HG02678 (cell line): ENCODE measurements around the gene CNIH1.
"Not testable (repeated sequence)": the region's sequence is repeated elsewhere in the genome, so short reads cannot be mapped to it uniquely, and the experiment has no call there.

Experiments used
- ATAC-seq: cut with Tn5 transposase; IDR thresholded peaks from one replicate; pipeline ENCODE4 v1.9.1; 2021; ENCODE audit warnings: mild to moderate bottlenecking, moderate library complexity; ENCODE audit not compliant: unreplicated experiment

Gene CNIH1

DNA sequence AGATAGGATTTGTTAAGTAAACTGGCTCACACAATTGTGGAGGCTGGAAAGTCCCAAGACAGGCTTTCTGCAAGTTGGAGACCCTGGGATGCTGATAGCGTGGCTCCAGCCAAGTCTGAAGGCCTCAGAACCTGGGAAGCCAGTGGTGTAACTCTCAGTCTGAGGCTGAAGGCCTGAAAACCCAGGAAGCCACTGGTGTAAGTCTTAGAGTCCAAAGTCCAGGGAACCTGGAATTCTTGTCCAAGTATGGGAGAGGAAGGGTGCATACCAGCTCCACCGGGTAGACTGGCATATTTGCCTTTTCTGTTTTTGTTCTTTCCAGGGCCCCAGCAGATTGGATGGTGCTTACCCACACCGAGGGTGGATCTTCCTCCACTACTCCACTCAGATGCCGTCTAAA lies 29.5 kb upstream of the CNIH1 start:
- no peak for ATAC-seq

- no peak for ATAC-seq
Observed at GRCh38 chr14:54467280-54467679, 26.1 kb upstream of the CNIH1 start.

DNA sequence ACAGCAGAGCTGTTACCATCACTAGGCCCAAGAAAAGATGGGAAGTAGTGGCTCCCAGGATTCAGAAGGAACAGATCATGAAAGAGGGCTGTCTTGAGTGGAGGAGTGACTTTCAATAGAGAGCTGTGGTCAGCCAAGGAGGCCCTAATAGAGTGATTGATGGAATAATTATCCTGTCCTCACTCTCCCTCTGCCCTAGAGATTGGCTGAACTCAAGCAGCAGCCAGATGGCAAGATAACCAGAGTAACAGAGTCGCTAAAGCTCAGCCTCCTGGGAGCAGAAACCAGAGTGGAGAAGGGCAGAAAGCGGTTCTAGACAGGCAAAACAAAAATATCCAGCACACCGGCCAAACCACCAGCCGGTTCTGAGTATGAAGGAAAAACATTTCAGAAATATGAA lies 24.5 kb upstream of the CNIH1 start:
- ATAC-seq, result no peak

DNA sequence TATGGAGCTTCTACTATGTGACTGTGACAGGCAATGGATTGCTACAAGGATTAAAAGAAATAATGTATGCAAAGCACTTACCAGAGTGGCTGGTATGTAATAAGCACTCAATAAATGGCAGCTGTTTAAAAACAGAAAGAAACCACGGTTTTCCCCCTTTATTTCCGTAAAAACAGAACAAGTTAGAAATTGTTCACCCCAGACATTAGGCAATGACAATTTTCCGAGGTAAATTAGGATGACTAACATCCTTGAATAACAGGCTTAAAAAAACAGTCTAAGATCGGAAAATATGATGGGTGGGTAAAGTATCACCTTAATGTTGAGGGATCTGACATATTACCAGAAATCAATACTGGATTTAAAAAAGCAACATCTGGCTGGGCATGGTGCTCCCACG lies 20.9 kb upstream of the CNIH1 start:
- no peak for ATAC-seq

DNA sequence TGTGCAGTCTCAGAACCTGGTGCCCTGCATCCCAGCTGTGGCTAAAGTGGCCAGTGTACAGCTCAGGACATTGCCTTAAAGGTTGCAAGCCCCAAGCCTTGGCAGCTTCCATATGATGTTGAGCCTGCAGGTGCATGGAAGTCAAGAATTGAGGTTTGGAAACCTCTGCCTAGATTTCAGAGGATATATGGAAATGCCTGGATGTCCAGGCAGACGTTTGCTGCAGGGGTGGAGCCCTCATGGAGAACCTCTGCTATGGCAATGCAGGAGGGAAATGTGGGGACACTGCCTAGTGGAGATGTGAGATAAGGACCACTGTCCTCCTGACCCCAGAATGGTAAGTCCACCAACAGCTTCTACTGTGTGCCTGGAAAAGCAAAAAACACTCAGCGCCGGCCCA lies 17.9 kb upstream of the CNIH1 start:
- ATAC-seq, result no peak

DNA sequence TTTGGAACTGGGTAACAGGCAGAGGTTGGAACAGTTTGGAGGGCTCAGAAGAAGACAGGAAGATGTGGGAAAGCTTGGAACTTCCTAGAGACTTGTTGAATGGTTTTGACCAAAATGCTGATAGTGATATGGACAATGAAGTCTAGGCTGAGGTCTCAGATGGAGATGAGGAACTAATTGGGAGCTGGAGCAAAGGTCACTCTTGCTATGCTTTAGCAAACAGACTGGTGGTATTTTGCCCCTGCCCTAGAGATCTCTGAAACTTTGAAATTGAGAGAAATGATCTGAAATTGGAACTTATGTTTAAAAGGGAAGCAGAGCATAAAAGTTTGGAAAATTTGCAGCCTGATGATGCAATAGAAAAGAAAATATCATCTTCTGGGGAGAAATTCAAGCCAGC lies 17.4 kb upstream of the CNIH1 start:
- ATAC-seq, result not testable (repeated sequence)

GRCh38 chr14:54457609-54457996 lies 16.4 kb upstream of the CNIH1 start:
- ATAC-seq, result no peak

DNA sequence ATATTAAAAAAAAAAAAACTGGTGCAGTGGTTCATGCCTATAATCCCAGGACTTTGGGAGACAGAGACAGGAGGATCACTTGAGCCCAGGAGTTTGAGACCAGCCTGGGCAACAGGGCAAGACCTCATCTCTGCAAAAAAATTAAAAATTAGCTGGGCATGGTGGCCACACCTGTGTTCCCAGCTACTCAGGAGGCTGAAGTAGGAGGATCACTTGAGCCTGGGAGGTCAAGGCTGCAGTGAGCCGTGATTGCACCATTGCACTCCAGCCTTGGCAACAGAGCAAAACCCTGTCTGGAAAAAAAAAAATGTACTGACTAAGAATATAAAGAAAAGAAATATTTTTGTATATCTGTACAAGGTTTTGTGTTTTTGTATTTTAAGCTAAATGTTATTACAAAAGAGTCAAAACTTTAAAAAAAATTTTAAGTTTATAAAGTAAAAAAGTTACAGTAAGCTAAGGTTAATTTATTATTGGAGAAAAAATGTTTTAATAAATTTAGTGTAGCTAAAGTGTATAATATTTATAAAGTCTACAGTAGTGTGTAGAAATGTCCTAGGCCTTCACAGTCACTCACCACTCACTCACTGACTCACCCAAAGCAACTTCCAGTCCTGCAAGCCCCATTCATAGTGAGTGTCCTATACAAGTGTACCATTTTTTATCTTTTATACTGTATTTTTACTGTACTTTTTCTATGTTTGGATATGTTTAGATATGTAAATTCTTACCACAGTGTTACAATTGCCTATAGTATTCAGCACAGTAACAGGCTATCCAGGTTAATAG lies 15.8 kb upstream of the CNIH1 start:
- ATAC-seq, result not testable (repeated sequence)

- no peak for ATAC-seq
Observed at GRCh38 chr14:54455363-54455762, 14.2 kb upstream of the CNIH1 start.

GRCh38 chr14:54453990-54454389 lies 12.8 kb upstream of the CNIH1 start:
- not testable (repeated sequence) for ATAC-seq

GRCh38 chr14:54453252-54453651 lies 12.1 kb upstream of the CNIH1 start:
- ATAC-seq, result no peak

- no peak for ATAC-seq
Observed at GRCh38 chr14:54451961-54452360, 10.8 kb upstream of the CNIH1 start.

DNA sequence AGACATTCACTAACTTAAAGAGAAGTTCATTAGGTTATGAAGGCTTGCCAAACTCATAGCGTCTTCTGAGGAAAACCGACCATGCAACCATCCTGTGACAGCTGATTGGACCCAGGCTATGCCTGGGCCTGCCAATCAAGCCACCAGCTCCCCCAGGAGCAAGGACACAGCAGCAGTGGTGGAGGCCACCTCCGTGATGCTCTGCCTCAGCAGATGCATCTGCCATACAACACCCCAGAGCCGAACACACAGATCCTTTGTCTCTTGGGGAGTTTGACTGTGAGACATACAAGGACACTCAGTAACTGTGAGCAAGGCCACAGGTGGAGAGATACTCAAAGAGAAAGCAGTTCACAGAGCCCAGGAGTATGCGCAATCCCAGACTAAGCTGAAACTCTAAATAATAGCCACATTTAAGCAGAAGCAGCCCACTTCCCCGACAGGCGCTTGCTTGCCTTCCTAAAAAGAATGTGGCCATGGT lies 10.0 kb upstream of the CNIH1 start:
- ATAC-seq, result no peak

- ATAC-seq, result no peak
Observed at GRCh38 chr14:54450535-54450934, 9.4 kb upstream of the CNIH1 start.

DNA sequence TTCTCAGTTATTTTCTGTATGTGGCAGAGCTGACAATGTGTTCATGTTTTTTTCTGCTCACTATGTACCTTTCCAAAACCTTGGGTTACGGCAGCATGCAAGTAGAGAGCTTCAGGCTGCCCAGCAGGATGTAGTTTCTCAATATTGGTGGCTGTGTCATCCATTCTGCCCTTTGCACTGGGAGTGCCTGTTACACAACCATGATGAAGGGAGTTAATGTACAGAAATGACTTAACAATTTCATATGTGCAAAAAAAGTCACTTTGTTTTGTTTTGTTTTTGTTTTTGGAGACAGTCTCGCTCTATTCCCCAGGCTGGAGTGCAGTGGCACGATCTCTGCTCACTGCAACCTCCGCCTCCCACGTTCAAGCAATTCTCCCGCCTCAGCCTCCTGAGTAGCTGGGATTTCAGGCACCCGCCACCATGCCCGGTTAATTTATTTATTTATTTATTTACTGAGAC lies 6.1 kb upstream of the CNIH1 start:
- ATAC-seq, result no peak

- no peak for ATAC-seq
Observed at GRCh38 chr14:54446161-54446693, 5.1 kb upstream of the CNIH1 start.

- ATAC-seq, result no peak
Observed at GRCh38 chr14:54444681-54445080, 3.5 kb upstream of the CNIH1 start.

GRCh38 chr14:54443981-54444380 lies 2.8 kb upstream of the CNIH1 start:
- no peak for ATAC-seq

- ATAC-seq, result not testable (repeated sequence)
Observed at GRCh38 chr14:54442961-54443360, 1.8 kb upstream of the CNIH1 start.

DNA sequence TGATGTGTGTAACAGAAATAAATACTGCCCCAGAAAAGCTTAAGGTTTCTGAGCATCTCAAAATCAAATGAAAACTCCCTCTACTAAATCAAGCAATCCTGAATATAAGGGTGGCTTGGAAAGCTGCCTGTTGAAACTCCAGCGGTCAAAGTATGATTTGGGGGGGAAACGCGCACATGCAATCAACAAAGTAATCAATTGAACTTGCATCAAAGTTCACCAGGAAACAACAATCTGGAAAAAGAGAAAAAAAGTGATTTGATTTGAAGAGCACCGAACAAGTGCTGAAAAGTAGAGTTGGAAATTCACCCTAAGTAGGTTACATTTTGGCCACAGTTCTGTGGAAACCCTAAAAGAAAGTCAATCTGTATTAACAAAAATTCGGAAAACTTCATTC lies 700 bp downstream of the CNIH1 start:
- ATAC-seq, result no peak

- ATAC-seq, result no peak
Observed at GRCh38 chr14:54440037-54440436, 1.1 kb downstream of the CNIH1 start.

DNA sequence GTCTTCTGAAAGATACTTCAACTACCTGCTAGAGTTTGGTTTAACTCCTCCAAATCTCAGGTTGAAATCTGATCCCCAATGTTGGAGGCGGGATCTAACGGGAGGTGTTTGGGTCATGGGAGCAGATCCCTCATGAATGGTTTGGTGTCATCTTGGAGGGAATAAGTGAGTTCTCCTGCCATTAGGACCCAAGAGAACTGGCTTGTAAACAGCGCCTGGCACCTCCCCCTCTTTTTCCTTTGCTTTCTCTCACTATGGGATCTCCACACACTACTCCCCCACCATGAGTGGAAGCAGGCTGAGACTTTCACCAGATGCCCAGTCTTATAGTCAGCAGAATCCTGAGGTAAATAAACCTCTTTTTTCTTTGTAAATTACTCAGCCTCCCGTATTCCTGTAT lies 2.5 kb downstream of the CNIH1 start:
- no peak for ATAC-seq

DNA sequence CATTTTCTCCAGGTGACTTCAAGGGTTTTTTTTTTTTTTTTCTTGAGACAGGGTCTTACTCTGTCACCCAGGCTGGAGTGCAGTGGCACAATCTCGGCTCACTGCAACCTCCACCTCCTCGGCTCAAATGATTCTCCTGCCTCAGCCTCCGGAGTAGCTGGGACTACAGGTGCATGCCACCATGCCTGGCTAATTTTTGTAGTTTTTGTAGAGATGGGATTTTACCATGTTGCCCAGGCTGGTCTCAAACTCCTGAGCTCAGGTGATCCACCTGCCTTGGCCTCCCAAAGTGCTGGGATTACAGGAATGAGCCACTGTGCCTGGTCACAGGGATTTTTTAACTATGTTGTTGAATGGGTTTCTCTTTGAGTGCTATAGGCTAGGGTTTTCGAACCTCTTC lies 3.2 kb downstream of the CNIH1 start:
- not testable (repeated sequence) for ATAC-seq
